Natural killer cell (primary cell): ENCODE data around the gene TOR1B. TPM values are rescaled to one million over a fixed set of nuclear protein-coding genes. Genes with fewer than 3 reads are reported as not detected.
A peak's percentile ranks its signal among the peaks of the same experiment; 100 is the strongest.
"Not testable (repeated sequence)": the region's sequence is repeated elsewhere in the genome, so short reads cannot be mapped to it uniquely, and the experiment has no call there.

Experiments used
- ATAC-seq, 3 donors: fragments of 150-1000 bp in 2 of 3; fragments of 200-7000 bp in 1 of 3; cut with Tn5 transposase; 1 replicate in 1 of 3; 2 replicates in 2 of 3; pipeline ENCODE4 v1.10.0; 2021; ENCODE audit warnings: mild to moderate bottlenecking in 2 of 3, moderate library complexity in 2 of 3
- DNase-seq, 2 donors: peaks; one replicate each; pipeline versions ENCODE4 v3.0.0 to v3.0.0-alpha.2; 2013 to 2021; ENCODE audit warnings: mixed read lengths in 1 of 2
- H3K27ac ChIP-seq: one replicate; pipeline ENCODE4 v1.5.1; 2013; ENCODE audit warnings: mild to moderate bottlenecking, low read length
- H3K27me3 ChIP-seq: one replicate; pipeline ENCODE4 v1.6.1; 2013; ENCODE audit warnings: low read length; ENCODE audit not compliant: control insufficient read depth, insufficient read depth
- H3K36me3 ChIP-seq: one replicate; pipeline ENCODE4 v1.6.1; 2013; ENCODE audit warnings: low read length; ENCODE audit not compliant: control insufficient read depth, insufficient read depth
- H3K4me1 ChIP-seq: one replicate; pipeline ENCODE4 v1.6.1; 2013; ENCODE audit warnings: low read length; ENCODE audit not compliant: control insufficient read depth, insufficient read depth
- H3K4me3 ChIP-seq: one replicate; pipeline ENCODE4 v1.5.1; 2013; ENCODE audit warnings: low read length
- H3K9me3 ChIP-seq: one replicate; pipeline ENCODE4 v1.6.1; 2013; ENCODE audit warnings: low read length; ENCODE audit not compliant: control insufficient read depth, insufficient read depth
- H3K27ac Mint-ChIP-seq, 2 donors: one replicate each; pipeline ENCODE4 v1.8.0; 2022; ENCODE audit warnings: mild to moderate bottlenecking in 2 of 2, mixed read lengths in 2 of 2, moderate library complexity in 1 of 2
- H3K27me3 Mint-ChIP-seq, 2 donors: one replicate each; pipeline ENCODE4 v1.8.0; 2022; ENCODE audit warnings: low read depth in 2 of 2, mixed read lengths in 2 of 2
- H3K36me3 Mint-ChIP-seq: one replicate; pipeline ENCODE4 v1.8.0; 2022; ENCODE audit warnings: mixed read lengths
- H3K4me1 Mint-ChIP-seq, 2 donors: one replicate each; pipeline ENCODE4 v1.8.0; 2022; ENCODE audit warnings: mixed read lengths in 2 of 2
- H3K4me3 Mint-ChIP-seq: one replicate; pipeline ENCODE4 v1.8.0; 2022; ENCODE audit warnings: mild to moderate bottlenecking, moderate library complexity, mixed read lengths
- H3K9me3 Mint-ChIP-seq, 2 donors: one replicate each; pipeline ENCODE4 v1.8.0; 2022; ENCODE audit warnings: mixed read lengths in 2 of 2
- CTCF ChIP-seq: fragments of 200-600 bp; IDR thresholded peaks from one replicate; pipeline ENCODE4 v1.8.0; 2022; ENCODE audit warnings: antibody characterized with exemption
- WGBS: methylation state at CpG from one replicate; pipeline ENCODE4 v1.1.7; 2013; ENCODE audit warnings: missing lambda C conversion rate; ENCODE audit not compliant: insufficient coverage; 5-methylcytosine and 5-hydroxymethylcytosine counted together
- intact Hi-C: fragments of 100-400 bp; cut with micrococcal nuclease; formaldehyde crosslinking; loops from one replicate; pipeline ENCODE4 v1.14.2; 2022
- total RNA-seq, 4 donors: library from RNA; stranded (reverse); fragments of 120-200 nt in 1 of 4; gene quantifications; one replicate each; pipeline versions ENCODE4 v1.2.3 to v1.2.4, GENCODE V29; 2013 to 2022

The TOR1B gene
- total RNA-seq, 3 donors from 2014 or later (not counting 1 experiment from before 2014, with no cell fraction given), result 20.2 to 30.5 (median 23.9) TPM

GRCh38 chr9:129757045-129757444 is 45.9 kb upstream of the TOR1B start:
- 32% methylated on average over 9 of the region's 9 CpGs for WGBS
- intact Hi-C loops, result no loop called here
- H3K36me3 ChIP-seq, result no peaks in the 10 kb centered on the region

GRCh38 chr9:129759319-129759718 is 43.7 kb upstream of the TOR1B start:
- no peaks in the 10 kb centered on the region for H3K9me3 Mint-ChIP-seq
- Histone ChIP-seq H3K9me3 (no peaks in the 10 kb centered on the region), H3K27me3 (no peaks in the 10 kb centered on the region), H3K4me3 (no peak overlapping the region), H3K27ac (no peak overlapping the region), H3K4me1 (peaks cover 3% of the 10 kb centered on the region), H3K36me3 (no peaks in the 10 kb centered on the region)
- DNase-seq, result no peak
- no peak overlapping the region for H3K4me3 Mint-ChIP-seq
- intact Hi-C loops, result no loop called here
- H3K27ac Mint-ChIP-seq, result no peak overlapping the region
- WGBS, result 95% methylated on average over 4 of the region's 4 CpGs
- H3K36me3 Mint-ChIP-seq, result no peaks in the 10 kb centered on the region
- H3K27me3 Mint-ChIP-seq, result peaks cover 0 to 11% of the 10 kb centered on the region in 2 donors
- TF ChIP-seq CTCF, result no peak
- no peak for ATAC-seq
- H3K4me1 Mint-ChIP-seq, result peaks cover 0 to 6% of the 10 kb centered on the region in 2 donors

More at GRCh38 chr9:129757045-129757444, 45.9 kb upstream of the TOR1B start:
- no peak for TF ChIP-seq CTCF
- H3K4me3 ChIP-seq, result no peak overlapping the region
- ATAC-seq (peak in 1 of 3 donors; percentile 14), DNase-seq (peak in 1 of 2 donors; percentile 21)
- Mint-ChIP-seq H3K36me3 (no peaks in the 10 kb centered on the region), H3K27me3 (peaks cover 10 to 27% of the 10 kb centered on the region in 2 donors), H3K4me3 (no peak overlapping the region), H3K9me3 (no peaks in the 10 kb centered on the region), H3K27ac (no peak overlapping the region), H3K4me1 (peaks cover 8 to 14% of the 10 kb centered on the region in 2 donors)
- peaks cover 5% of the 10 kb centered on the region for H3K27me3 ChIP-seq
- H3K9me3 ChIP-seq, result no peaks in the 10 kb centered on the region
- peaks cover 9% of the 10 kb centered on the region for H3K4me1 ChIP-seq
- no peak overlapping the region for H3K27ac ChIP-seq

- intact Hi-C loops, result no loop called here
- ATAC-seq (no peak), DNase-seq (no peak)
- Histone ChIP-seq H3K9me3 (no peaks in the 10 kb centered on the region), H3K36me3 (no peaks in the 10 kb centered on the region), H3K4me1 (peaks cover 3% of the 10 kb centered on the region), H3K27me3 (no peaks in the 10 kb centered on the region), H3K27ac (no peak overlapping the region), H3K4me3 (no peak overlapping the region)
- Mint-ChIP-seq H3K4me3 (no peak overlapping the region), H3K27me3 (peaks cover 0 to 11% of the 10 kb centered on the region in 2 donors), H3K9me3 (no peaks in the 10 kb centered on the region), H3K27ac (no peak overlapping the region), H3K36me3 (no peaks in the 10 kb centered on the region), H3K4me1 (peaks cover 0 to 6% of the 10 kb centered on the region in 2 donors)
- TF ChIP-seq CTCF, result no peak
- 80% methylated on average over 13 of the region's 13 CpGs for WGBS
Observed at GRCh38 chr9:129759804-129760502, 43.0 kb upstream of the TOR1B start.

GRCh38 chr9:129760784-129761183 is 42.2 kb upstream of the TOR1B start:
- H3K27ac Mint-ChIP-seq, H3K36me3 ChIP-seq, H3K36me3 Mint-ChIP-seq, H3K4me1 Mint-ChIP-seq, ATAC-seq, H3K4me3 ChIP-seq, H3K9me3 ChIP-seq, H3K27me3 ChIP-seq, intact Hi-C loops, H3K27ac ChIP-seq, H3K4me3 Mint-ChIP-seq, DNase-seq, H3K4me1 ChIP-seq, H3K9me3 Mint-ChIP-seq: not testable (repeated sequence)
- WGBS, result 94% methylated on average over 7 of the region's 7 CpGs
- H3K27me3 Mint-ChIP-seq, result peaks cover 0 to 11% of the 10 kb centered on the region in 2 donors
